ENCODE data around the gene SLC13A5. TPM values are rescaled to one million over a fixed set of nuclear protein-coding genes. Genes with fewer than 3 reads are reported as not detected.
"Not testable (repeated sequence)": the region's sequence is repeated elsewhere in the genome, so short reads cannot be mapped to it uniquely, and the experiment has no call there.

Gene SLC13A5
- total and polyA plus RNA-seq, 4 experiments from 2014 or later, result not detected

DNA sequence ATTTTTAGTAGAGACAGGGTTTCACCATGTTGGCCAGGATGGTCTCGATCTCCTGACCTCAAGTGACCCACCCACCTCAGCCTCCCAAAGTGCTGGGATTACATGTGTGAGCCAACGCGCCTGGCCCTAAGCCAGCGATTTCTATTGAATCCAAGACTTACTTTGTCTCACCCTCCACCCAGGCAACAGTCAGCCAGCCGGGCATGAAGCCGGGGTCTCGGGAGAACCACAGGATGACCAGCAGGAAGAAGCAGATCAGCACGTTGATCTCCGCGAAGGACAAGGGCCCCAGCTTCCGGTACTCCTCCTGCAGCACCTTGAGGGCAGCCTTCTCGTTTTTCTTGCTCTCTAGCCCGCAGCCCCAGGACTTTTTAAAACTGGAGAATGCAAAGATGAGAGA lies 17.6 kb downstream of the SLC13A5 start:
- POLR2A ChIA-PET (ENCODE audit: partially characterized antibody), result no interaction called here
- Histone ChIP-seq H3K27ac (ENCODE audit: low read depth, low read length) (no peak overlapping the region), H3K36me3 (ENCODE audit: insufficient read depth, low read length) (no peaks in the 10 kb centered on the region), H3K9me3 (ENCODE audit: control insufficient read depth in 1 of 2, low read length in 2 of 2) (no peaks in the 10 kb centered on the region), H3K4me1 (ENCODE audit: insufficient read depth, low read length) (no peaks in the 10 kb centered on the region), H3K4me3 (ENCODE audit: low read length in 2 of 2) (no peak overlapping the region), H3K27me3 (ENCODE audit: insufficient read depth, low read length) (no peaks in the 10 kb centered on the region)
- DNase-seq, result no peak
- intact Hi-C loops (cut with micrococcal nuclease), result no loop called here
- CTCF ChIA-PET (ENCODE audit: partially characterized antibody), result no interaction called here
- Mint-ChIP-seq H3K4me1 (no peaks in the 10 kb centered on the region), H3K4me3 (no peak overlapping the region), H3K27ac (no peak overlapping the region), H3K27me3 (peaks cover 7 to 27% of the 10 kb centered on the region in 2 donors), H3K36me3 (no peaks in the 10 kb centered on the region), H3K9me3 (no peaks in the 10 kb centered on the region)

DNA sequence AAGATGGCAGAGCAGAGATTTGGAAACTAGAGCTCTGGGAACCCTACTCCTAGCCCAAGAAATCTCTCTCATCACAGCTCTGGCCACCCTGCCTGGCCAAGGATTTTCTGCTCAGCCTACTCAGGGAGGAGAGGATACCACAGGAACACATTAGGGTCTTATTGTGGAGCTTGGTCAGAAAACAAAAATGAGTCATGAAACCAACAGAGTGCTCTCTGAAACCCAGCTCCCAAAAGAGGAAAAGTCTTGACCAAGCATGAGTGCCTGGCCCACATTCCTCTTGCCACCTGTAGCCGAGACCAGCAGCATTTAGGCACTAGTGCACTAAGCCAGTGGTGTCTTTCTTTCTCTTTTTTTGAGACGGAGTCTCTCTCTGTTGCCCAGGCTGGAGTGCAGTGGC lies 18.1 kb downstream of the SLC13A5 start:
- H3K36me3 ChIP-seq (ENCODE audit: insufficient read depth, low read length), result no peaks in the 10 kb centered on the region
- ChIA-PET CTCF (ENCODE audit: partially characterized antibody) (no interaction called here), POLR2A (ENCODE audit: partially characterized antibody) (no interaction called here)
- DNase-seq, result no peak
- H3K27ac ChIP-seq (ENCODE audit: low read depth, low read length), result no peak overlapping the region
- no peaks in the 10 kb centered on the region for H3K27me3 ChIP-seq (ENCODE audit: insufficient read depth, low read length)
- no peaks in the 10 kb centered on the region for H3K9me3 ChIP-seq (ENCODE audit: control insufficient read depth in 1 of 2, low read length in 2 of 2)
- Mint-ChIP-seq H3K36me3 (no peaks in the 10 kb centered on the region), H3K9me3 (no peaks in the 10 kb centered on the region), H3K27me3 (peaks cover 9 to 30% of the 10 kb centered on the region in 2 donors), H3K4me1 (no peaks in the 10 kb centered on the region), H3K27ac (no peak overlapping the region), H3K4me3 (no peak overlapping the region)
- no peaks in the 10 kb centered on the region for H3K4me1 ChIP-seq (ENCODE audit: insufficient read depth, low read length)
- intact Hi-C loops (cut with micrococcal nuclease), result no loop called here
- no peak overlapping the region for H3K4me3 ChIP-seq (ENCODE audit: low read length in 2 of 2)

DNA sequence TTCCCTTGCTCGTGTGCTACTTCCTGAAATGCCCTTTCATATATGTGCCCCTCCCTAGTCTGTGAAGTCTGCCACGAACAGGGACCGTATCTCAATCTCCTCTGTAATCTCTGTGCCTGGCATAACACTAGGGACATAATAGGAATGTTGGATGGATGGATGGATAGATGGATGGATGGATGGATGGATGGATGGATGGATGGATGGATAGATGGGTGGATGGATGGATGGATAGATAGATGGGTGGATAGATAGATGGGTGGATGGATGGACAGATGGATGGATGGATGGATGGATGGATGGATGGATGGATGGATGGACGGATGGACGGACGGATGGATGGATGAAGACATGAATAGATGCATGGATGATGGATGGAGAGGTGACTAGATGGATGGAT lies 21.2 kb downstream of the SLC13A5 start:
- H3K9me3 ChIP-seq (ENCODE audit: control insufficient read depth in 1 of 2, low read length in 2 of 2); H3K9me3 Mint-ChIP-seq; H3K4me1 ChIP-seq (ENCODE audit: insufficient read depth, low read length); H3K36me3 Mint-ChIP-seq; DNase-seq; H3K27ac ChIP-seq (ENCODE audit: low read depth, low read length); H3K4me1 Mint-ChIP-seq; H3K4me3 Mint-ChIP-seq; CTCF ChIA-PET (ENCODE audit: partially characterized antibody); H3K36me3 ChIP-seq (ENCODE audit: insufficient read depth, low read length); H3K27me3 ChIP-seq (ENCODE audit: insufficient read depth, low read length); intact Hi-C loops (cut with micrococcal nuclease); H3K4me3 ChIP-seq (ENCODE audit: low read length in 2 of 2); POLR2A ChIA-PET (ENCODE audit: partially characterized antibody): not testable (repeated sequence)
- peak overlapping the region in 1 of 7 donors; percentile 8 for H3K27ac Mint-ChIP-seq
- H3K27me3 Mint-ChIP-seq, result peaks cover 10 to 39% of the 10 kb centered on the region in 2 donors

DNA sequence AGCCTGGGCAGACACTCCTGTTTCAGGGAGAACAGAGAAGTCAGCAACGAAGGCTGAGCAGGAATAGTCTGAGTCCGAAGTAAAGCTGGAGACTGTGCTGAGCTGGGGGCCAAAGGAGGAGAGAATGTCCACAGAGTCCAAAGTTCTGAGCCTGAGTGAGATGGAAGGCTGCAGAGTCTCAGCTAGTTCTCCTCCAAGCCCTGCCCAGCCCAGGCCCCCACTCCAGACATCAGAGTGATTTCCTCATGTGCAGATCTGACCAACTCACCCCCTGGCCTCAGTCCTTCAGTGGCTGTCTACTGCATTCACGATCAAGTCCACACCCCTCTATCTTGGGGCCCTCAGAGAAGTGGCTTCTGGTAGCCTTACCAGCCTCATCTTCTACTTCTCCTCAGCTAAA lies 21.6 kb downstream of the SLC13A5 start:
- Mint-ChIP-seq H3K4me3 (no peak overlapping the region), H3K27ac (no peak overlapping the region), H3K36me3 (no peaks in the 10 kb centered on the region), H3K4me1 (no peaks in the 10 kb centered on the region), H3K27me3 (peaks cover 10 to 40% of the 10 kb centered on the region in 2 donors), H3K9me3 (no peaks in the 10 kb centered on the region)
- POLR2A ChIA-PET (ENCODE audit: partially characterized antibody), result no interaction called here
- Histone ChIP-seq H3K36me3 (ENCODE audit: insufficient read depth, low read length) (no peaks in the 10 kb centered on the region), H3K4me3 (ENCODE audit: low read length in 2 of 2) (no peak overlapping the region), H3K27me3 (ENCODE audit: insufficient read depth, low read length) (no peaks in the 10 kb centered on the region), H3K4me1 (ENCODE audit: insufficient read depth, low read length) (no peaks in the 10 kb centered on the region), H3K27ac (ENCODE audit: low read depth, low read length) (no peak overlapping the region), H3K9me3 (ENCODE audit: control insufficient read depth in 1 of 2, low read length in 2 of 2) (no peaks in the 10 kb centered on the region)
- intact Hi-C loops (cut with micrococcal nuclease), result no loop called here
- no peak for DNase-seq
- CTCF ChIA-PET (ENCODE audit: partially characterized antibody), result no interaction called here

DNA sequence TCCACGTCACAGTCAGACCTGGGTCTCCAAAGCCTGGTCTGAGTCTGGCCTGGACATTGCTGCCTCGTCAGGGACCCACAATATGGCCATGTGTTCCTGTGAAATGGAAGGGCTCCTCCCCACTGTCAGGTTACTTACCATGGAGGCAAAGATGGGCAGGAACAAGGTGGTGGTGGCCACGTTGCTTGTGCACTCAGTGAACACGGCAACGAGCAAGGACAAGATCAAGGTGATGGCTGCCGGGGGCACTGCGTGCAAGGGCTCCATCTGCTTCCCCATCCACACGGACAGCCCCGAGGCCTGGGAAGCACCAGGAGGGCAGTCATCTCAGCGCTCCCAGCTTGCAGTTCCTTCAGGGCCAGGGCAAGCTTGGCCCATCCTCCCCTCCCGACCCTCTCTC lies 22.5 kb downstream of the SLC13A5 start:
- no peaks in the 10 kb centered on the region for H3K4me1 ChIP-seq (ENCODE audit: insufficient read depth, low read length)
- H3K27me3 ChIP-seq (ENCODE audit: insufficient read depth, low read length), result no peaks in the 10 kb centered on the region
- Mint-ChIP-seq H3K4me1 (no peaks in the 10 kb centered on the region), H3K4me3 (no peak overlapping the region), H3K27me3 (peaks cover 10 to 44% of the 10 kb centered on the region in 2 donors), H3K9me3 (no peaks in the 10 kb centered on the region), H3K36me3 (no peaks in the 10 kb centered on the region), H3K27ac (no peak overlapping the region)
- intact Hi-C loops (cut with micrococcal nuclease), result no loop called here
- no peak overlapping the region for H3K27ac ChIP-seq (ENCODE audit: low read depth, low read length)
- H3K36me3 ChIP-seq (ENCODE audit: insufficient read depth, low read length), result no peaks in the 10 kb centered on the region
- ChIA-PET POLR2A (ENCODE audit: partially characterized antibody) (no interaction called here), CTCF (ENCODE audit: partially characterized antibody) (no interaction called here)
- no peaks in the 10 kb centered on the region for H3K9me3 ChIP-seq (ENCODE audit: control insufficient read depth in 1 of 2, low read length in 2 of 2)
- DNase-seq, result no peak
- no peak overlapping the region for H3K4me3 ChIP-seq (ENCODE audit: low read length in 2 of 2)

DNA sequence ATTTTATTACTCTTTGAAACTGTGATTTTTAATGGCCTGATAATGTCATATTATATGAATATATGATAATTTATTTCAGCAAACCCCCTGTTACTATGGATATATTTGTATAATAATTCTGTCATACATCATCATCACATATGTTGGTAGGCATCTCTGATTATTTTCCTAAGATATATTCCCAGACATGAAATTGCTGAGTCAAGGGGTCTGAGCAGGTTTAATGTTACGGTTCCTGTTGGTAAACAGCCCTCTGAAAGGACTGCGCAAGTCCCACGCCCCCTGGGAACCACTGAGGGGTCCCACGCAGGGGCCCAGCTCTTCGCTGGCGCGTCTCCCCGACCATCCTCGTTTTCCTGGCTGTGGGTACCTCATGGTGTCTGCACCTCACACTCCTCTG lies 24.2 kb downstream of the SLC13A5 start:
- intact Hi-C loops (cut with micrococcal nuclease), result no loop called here
- Histone ChIP-seq H3K4me3 (ENCODE audit: low read length in 2 of 2) (no peak overlapping the region), H3K9me3 (ENCODE audit: control insufficient read depth in 1 of 2, low read length in 2 of 2) (no peaks in the 10 kb centered on the region), H3K27me3 (ENCODE audit: insufficient read depth, low read length) (no peaks in the 10 kb centered on the region), H3K27ac (ENCODE audit: low read depth, low read length) (no peak overlapping the region), H3K36me3 (ENCODE audit: insufficient read depth, low read length) (no peaks in the 10 kb centered on the region), H3K4me1 (ENCODE audit: insufficient read depth, low read length) (no peaks in the 10 kb centered on the region)
- DNase-seq, result no peak
- POLR2A ChIA-PET (ENCODE audit: partially characterized antibody), result no interaction called here
- Mint-ChIP-seq H3K36me3 (peaks cover 0 to 3% of the 10 kb centered on the region in 2 donors), H3K27ac (no peak overlapping the region), H3K27me3 (peaks cover 18 to 39% of the 10 kb centered on the region in 2 donors), H3K4me3 (no peak overlapping the region), H3K4me1 (no peaks in the 10 kb centered on the region), H3K9me3 (no peaks in the 10 kb centered on the region)
- CTCF ChIA-PET (ENCODE audit: partially characterized antibody), result no interaction called here

DNA sequence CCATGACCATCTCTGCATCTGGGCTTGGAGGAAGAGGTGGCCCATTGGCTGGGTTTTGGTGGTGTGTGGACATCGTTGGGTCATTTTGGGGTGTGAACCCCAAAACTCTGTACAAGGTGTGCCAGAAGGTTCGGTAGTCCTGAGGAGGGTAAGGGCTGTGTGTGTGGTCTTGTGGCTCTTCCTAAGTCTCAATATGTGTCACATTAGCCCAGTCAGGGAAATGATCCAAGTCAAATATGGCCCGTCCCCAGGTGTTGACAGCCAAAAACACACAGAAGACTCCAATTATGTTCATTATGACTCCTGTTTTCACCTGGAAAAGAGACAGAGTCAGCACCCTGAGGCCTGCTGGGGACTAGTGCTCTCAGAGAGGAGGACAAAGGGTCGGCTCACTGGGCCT lies 27.1 kb downstream of the SLC13A5 start:
- no peaks in the 10 kb centered on the region for H3K9me3 Mint-ChIP-seq
- no peaks in the 10 kb centered on the region for H3K4me1 Mint-ChIP-seq
- H3K4me3 Mint-ChIP-seq, result no peak overlapping the region
- H3K27ac ChIP-seq (ENCODE audit: low read depth, low read length), result no peak overlapping the region
- no peak for DNase-seq
- no peaks in the 10 kb centered on the region for H3K36me3 ChIP-seq (ENCODE audit: insufficient read depth, low read length)
- intact Hi-C loops (cut with micrococcal nuclease), result no loop called here
- peaks cover 0 to 10% of the 10 kb centered on the region in 2 donors for H3K36me3 Mint-ChIP-seq
- POLR2A ChIA-PET (ENCODE audit: partially characterized antibody), result no interaction called here
- no peaks in the 10 kb centered on the region for H3K27me3 ChIP-seq (ENCODE audit: insufficient read depth, low read length)
- H3K9me3 ChIP-seq (ENCODE audit: control insufficient read depth in 1 of 2, low read length in 2 of 2), result no peaks in the 10 kb centered on the region
- CTCF ChIA-PET (ENCODE audit: partially characterized antibody), result no interaction called here
- peaks cover 20 to 26% of the 10 kb centered on the region in 2 donors for H3K27me3 Mint-ChIP-seq
- H3K4me3 ChIP-seq (ENCODE audit: low read length in 2 of 2), result no peak overlapping the region
- no peaks in the 10 kb centered on the region for H3K4me1 ChIP-seq (ENCODE audit: insufficient read depth, low read length)
- no peak overlapping the region for H3K27ac Mint-ChIP-seq

Data from CD4-positive, alpha-beta memory T cell (primary cell).